ENCODE data around the gene EDN2. TPM values are rescaled to one million over a fixed set of nuclear protein-coding genes. Genes with fewer than 3 reads are reported as not detected.
A peak's percentile ranks its signal among the peaks of the same experiment; 100 is the strongest.

EDN2 gene
- total and polyA plus RNA-seq, 4 donors: 0.10 to 0.13 TPM; not detected in 2

GRCh38 chr1:41431490-41432350 is 52.8 kb downstream of the EDN2 start:
- H3K9me3 ChIP-seq (ENCODE audit: control insufficient read depth in 4 of 4, low read length in 3 of 4): no peaks in the 10 kb centered on the region
- no peak overlapping the region for H3K9ac ChIP-seq (ENCODE audit: low read depth in 1 of 2, low read length in 2 of 2)
- peak overlapping the region in 1 of 2 donors; percentile 72 for H3K27ac ChIP-seq (ENCODE audit: low read depth in 1 of 2, low read length in 2 of 2)
- H3K27me3 ChIP-seq (ENCODE audit: control insufficient read depth in 4 of 4, insufficient read depth in 4 of 4, low read length in 3 of 4): peaks cover 0 to 3% (median 0%) of the 10 kb centered on the region in 4 donors
- H3K4me1 ChIP-seq (ENCODE audit: control insufficient read depth in 4 of 4, insufficient read depth in 4 of 4, low read length in 3 of 4): peaks cover 0 to 14% (median 8%) of the 10 kb centered on the region in 4 donors
- TF ChIP-seq ZBTB33 (IDR thresholded peaks at IDR 0.05): no peak
- no peak for TF ChIP-seq MAX (IDR thresholded peaks at IDR 0.05)
- TF ChIP-seq ATF3 (IDR thresholded peaks at IDR 0.05): no peak
- no peaks in the 10 kb centered on the region for H3K36me3 ChIP-seq (ENCODE audit: control insufficient read depth in 4 of 4, insufficient read depth in 3 of 4, low read depth in 1 of 4, low read length in 3 of 4)
- no peak for DNase-seq (ENCODE audit: low spot score)
- 86% methylated on average over 20 of the region's 20 CpGs for WGBS
- H3K4me3 ChIP-seq (ENCODE audit: low read depth in 1 of 3, low read length in 3 of 3): no peak overlapping the region

GRCh38 chr1:41430582-41430981 is 53.9 kb downstream of the EDN2 start:
- no peak overlapping the region for H3K4me3 ChIP-seq (ENCODE audit: low read depth in 1 of 3, low read length in 3 of 3)
- WGBS: 87% methylated on average over 4 of the region's 4 CpGs
- H3K9ac ChIP-seq (ENCODE audit: low read depth in 1 of 2, low read length in 2 of 2): no peak overlapping the region
- no peaks in the 10 kb centered on the region for H3K36me3 ChIP-seq (ENCODE audit: control insufficient read depth in 4 of 4, insufficient read depth in 3 of 4, low read depth in 1 of 4, low read length in 3 of 4)
- H3K4me1 ChIP-seq (ENCODE audit: control insufficient read depth in 4 of 4, insufficient read depth in 4 of 4, low read length in 3 of 4): peaks cover 0 to 14% (median 8%) of the 10 kb centered on the region in 4 donors
- DNase-seq (ENCODE audit: low spot score): no peak
- H3K27me3 ChIP-seq (ENCODE audit: control insufficient read depth in 4 of 4, insufficient read depth in 4 of 4, low read length in 3 of 4): no peaks in the 10 kb centered on the region
- TF ChIP-seq ZBTB33 (IDR thresholded peaks at IDR 0.05) (no peak), HNF4G (IDR thresholded peaks at IDR 0.05) (no peak), RXRA (IDR thresholded peaks at IDR 0.05) (no peak), JUND (IDR thresholded peaks at IDR 0.05) (no peak), EGR1 (IDR thresholded peaks at IDR 0.05; ENCODE audit: low read depth in 2 of 2) (no peak), RAD21 (IDR thresholded peaks at IDR 0.05) (no peak), TAF1 (conservative IDR thresholded peaks at IDR 0.05) (no peak), FOXA2 (IDR thresholded peaks at IDR 0.05) (no peak), ATF3 (IDR thresholded peaks at IDR 0.05) (no peak), YY1 (IDR thresholded peaks at IDR 0.05) (no peak), FOXA1 (IDR thresholded peaks at IDR 0.05) (no peak), NR2F2 (IDR thresholded peaks at IDR 0.05) (no peak), MAX (IDR thresholded peaks at IDR 0.05) (no peak), REST (IDR thresholded peaks at IDR 0.05) (no peak), HNF4A (conservative IDR thresholded peaks at IDR 0.05) (no peak)
- H3K9me3 ChIP-seq (ENCODE audit: control insufficient read depth in 4 of 4, low read length in 3 of 4): no peaks in the 10 kb centered on the region
- no peak overlapping the region for H3K27ac ChIP-seq (ENCODE audit: low read depth in 1 of 2, low read length in 2 of 2)

All from liver (tissue), 9 donors.